HTERT RPE-1 (cell line): Measurements from ENCODE around the gene C19orf33.

Experiments
- in situ Hi-C: fragments of 300-500 bp; cut with MboI; formaldehyde crosslinking; loops from 4 replicates; pipeline ENCODE4 v1.14.3; 2020; ENCODE audit warnings: low sequenced_read_pairs

Gene C19orf33

DNA sequence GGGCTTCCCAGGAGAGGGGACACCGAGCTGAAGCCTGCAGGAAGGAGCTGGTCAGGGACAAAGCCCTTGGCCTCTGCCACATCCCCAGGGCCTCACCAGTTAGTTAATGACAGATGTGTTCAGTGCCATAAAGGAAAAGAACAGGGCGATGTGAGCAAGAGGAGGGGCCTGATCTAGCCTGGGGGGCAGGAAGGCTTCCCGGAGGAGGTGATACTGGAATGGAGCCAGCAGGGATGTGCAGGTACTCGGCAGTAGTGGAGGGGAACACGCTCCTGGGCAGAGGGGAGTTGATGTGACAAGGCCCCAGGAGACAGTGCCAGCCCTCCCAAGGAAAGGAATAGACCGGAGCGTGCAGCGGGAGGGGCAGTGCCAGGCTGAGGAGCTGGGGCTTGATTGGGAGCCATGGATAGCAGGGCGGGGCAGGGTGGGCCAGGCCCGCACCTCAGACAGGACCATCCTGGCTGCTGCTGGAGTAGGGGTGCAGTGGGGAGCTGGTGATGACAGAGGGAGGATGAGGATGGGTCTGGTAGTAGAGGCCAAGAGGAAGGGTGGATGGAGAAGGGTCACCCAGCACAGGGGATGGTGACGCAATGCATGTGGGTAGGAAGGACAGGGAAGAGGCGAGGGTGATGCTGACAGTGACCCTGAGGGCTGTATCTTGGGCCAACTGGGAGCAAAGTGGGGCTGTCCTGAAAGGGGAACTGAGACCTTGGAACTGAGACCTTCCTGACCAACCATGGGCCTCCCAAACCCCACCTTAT lies 4.1 kb downstream of the C19orf33 start:
- in situ Hi-C loops: no loop called here

DNA sequence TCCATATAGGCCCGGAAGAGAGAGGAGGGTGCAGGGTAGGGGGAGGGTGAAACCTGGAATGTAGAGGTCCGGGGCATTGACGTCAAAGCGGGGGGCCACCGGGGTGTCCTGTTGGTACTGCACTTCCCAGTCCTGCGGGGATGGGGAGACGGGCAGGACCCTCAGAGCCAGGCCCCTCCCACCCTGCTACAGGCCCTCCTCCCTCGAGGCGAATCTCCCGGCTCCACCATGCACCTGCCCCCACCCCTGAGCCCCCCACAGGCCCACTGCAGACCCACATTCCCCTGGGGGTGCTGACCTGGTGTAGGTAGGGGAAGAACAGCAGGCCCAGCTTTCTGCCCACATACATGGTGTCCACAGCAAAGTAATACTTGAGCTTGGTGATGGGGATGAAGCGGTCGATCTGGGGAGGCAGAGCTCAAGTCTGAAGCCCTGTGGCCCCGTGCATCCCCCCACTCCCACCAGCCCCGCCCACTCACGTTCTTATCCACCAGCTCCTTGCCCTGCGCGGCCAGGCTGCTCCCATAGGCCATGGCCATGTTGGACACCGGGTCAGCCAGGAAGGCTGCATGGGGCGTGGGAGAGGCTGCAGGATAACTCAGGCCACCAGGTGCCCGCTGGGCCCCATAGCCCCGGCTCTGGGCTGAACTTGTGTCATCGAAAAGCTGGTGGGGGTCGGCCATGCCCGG lies 5.0 kb downstream of the C19orf33 start:
- in situ Hi-C loops: no loop called here

DNA sequence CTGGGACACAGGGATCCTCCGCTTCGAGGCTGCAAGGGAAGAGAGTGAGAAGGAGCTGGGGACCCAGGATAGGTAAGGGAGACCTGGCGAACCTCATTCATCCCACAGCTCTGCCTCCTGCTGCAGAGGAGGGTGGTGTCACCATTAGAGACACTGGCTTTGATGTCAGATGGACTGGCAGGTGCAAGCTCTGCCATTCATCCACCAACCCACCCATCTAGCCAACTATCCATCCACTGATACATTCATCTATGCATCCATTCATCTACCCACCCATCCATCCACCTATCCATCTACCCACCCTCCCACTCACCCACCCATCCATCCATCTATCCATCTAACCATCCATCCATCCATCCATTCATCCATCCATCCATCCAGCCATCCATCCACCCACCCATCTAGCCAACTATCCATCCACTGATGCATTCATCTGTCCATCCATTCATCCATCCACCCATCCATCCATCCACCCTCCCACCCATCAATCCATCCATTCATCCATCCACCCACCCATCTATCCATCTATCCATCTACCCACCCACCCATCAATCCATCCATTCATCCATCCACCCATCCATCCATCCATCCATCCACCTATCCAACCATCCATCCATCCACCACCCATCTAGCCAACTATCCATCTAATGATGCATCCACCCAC lies 5.7 kb downstream of the C19orf33 start:
- in situ Hi-C loops: no loop called here

DNA sequence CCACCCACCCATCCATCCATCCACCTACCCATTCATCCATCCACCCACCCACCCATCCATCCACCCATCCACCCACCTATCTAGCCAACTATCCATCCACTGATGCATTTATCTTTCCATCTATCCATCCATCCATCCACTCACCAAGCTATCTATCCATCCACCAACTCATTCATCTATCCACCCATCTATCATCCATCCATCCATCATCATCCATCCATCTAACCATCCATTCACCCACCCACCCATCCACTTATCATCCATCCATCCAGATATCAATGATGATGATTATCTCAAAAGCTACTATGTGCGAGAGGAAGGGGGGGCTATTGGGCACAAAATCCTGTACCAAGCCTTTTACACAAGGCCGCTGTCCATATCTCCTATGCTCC lies 6.2 kb downstream of the C19orf33 start:
- in situ Hi-C loops: no loop called here

DNA sequence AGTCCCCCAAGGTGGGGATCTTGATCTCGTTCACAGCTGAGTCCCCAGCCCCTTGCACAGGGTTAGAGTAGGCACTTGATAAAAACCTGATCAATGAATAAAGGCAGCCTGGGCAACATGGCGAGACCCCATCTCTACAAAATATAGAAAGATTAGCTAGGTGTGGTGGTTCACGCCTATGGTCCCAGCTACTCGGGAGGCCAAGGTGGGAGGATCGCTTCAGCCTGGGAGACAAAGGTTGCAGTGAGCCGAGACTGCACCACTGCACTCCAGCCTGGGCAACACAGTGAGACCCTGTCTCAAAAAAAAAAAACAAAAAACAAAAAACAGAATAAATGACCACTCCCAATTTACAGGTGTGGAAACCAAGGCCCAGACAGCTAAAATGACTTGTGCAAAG lies 6.9 kb downstream of the C19orf33 start:
- in situ Hi-C loops: no loop called here

DNA sequence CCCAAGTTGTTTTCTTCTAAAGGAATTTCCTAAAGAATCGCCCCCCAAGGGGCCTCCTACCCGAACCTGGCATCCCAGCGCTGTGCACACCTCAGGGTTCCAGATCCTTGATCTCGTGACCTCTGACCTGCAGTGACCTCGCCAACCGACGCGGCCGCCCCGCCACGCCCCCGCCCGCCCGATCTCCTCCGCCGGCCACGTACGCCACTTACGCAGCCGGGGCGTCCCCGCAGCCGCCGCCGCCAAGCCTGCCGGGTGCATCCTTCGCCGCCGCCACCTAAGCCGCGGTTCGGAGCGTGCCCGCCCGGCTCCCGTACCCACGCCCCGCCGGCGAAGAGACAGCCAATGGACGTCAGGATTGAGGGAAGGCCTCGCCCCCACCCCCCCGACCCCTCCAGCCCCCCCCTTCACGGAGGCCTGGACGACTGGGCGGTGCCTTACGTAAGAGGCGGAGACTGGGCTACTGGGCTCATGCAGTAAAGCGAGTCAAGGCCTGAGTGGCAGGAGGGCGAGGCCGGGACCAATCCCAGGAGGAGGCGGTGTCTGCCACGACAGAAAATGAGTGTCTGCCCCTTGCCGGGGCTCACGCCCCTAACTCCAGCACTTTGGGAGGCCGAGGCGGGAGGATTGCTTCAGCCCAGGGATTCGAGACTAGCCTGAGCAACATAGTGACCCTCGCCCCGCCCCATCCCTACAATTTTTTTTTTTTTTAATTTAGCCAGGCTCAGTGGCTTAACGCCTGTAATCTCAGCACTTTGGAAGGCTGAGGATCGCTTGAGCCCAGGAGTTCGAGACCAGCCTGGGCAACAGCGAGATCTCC lies 11.8 kb downstream of the C19orf33 start, which contains the start of gene YIF1B:
Gene YIF1B (minus strand): TSS at position 291 of the 820 bp plus-strand sequence. CDS start 30 bp downstream, at position 261.
- in situ Hi-C loops: no loop called here

DNA sequence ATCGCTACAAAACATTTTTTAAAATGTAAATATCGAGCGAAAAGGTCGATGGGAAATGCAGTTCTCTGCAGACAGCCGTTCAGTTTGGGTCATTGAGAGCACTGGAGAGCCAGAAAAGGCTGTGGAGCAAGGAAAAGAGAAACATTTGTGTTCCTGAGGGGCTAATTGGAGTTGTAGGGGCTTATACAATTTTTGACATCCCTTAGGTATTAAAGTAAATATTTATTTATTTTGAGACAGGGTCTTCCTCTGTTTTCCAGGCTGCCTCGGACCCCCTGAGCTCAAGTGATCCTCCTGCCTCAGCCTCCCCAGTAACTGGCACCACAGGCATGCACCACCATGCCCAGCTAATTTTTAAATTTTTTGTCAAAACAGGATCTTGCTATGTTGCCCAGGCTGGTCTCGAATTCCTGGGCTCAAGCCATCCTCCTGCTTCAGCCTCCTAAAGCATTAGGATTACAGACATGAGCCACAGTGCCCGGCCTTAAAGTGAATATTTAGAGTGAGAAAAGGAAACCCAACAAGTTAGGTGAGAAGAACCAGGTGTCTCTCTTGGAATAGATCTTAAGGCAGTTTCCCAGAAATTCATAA lies 12.5 kb downstream of the C19orf33 start:
- in situ Hi-C loops: no loop called here

DNA sequence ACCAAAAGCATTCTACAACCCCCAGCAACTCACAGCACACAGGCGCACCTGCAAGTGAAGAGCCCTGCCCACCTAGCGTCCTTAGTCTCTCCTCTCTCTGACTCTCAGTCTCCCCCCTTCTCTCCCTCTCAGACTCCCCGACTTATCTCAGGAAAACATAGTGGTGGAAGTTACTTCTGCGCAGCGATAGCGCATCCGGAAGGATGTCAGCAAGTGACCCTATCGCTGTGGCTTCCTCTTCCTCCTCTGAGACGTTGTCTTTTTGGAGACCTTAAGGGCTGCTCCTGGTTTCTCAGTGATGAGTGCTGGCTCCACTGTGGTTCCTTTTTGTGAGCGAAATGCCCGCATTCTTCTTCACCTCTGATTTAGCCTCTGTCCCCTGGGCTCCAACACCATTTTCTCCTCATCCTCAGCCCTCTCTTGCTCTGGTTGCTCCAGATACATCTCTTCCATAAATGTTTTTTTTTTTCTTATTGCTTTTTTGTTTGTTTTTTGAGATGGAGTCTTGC lies 13.1 kb downstream of the C19orf33 start:
- in situ Hi-C loops: no loop called here

DNA sequence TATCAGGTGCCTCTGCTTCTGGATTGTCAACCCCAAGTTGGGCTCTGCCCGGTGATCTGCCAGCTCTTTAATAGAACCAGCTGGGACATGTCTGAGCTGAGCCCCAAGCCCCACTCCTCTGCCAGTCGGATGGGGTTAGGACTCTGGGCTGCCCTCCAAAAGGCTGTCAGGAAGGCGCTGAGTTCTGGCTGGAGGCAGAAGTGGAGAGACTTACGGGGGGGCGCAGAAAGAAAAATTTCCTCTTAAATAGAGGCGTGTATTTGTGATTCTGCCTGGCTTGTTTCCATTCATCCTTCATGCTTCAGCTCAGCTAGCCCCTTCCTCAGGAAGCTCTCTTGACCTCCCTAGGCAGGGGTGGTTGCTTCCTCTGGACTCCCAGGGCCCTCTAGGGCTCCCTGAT lies 14.6 kb downstream of the C19orf33 start:
- in situ Hi-C loops: no loop called here

DNA sequence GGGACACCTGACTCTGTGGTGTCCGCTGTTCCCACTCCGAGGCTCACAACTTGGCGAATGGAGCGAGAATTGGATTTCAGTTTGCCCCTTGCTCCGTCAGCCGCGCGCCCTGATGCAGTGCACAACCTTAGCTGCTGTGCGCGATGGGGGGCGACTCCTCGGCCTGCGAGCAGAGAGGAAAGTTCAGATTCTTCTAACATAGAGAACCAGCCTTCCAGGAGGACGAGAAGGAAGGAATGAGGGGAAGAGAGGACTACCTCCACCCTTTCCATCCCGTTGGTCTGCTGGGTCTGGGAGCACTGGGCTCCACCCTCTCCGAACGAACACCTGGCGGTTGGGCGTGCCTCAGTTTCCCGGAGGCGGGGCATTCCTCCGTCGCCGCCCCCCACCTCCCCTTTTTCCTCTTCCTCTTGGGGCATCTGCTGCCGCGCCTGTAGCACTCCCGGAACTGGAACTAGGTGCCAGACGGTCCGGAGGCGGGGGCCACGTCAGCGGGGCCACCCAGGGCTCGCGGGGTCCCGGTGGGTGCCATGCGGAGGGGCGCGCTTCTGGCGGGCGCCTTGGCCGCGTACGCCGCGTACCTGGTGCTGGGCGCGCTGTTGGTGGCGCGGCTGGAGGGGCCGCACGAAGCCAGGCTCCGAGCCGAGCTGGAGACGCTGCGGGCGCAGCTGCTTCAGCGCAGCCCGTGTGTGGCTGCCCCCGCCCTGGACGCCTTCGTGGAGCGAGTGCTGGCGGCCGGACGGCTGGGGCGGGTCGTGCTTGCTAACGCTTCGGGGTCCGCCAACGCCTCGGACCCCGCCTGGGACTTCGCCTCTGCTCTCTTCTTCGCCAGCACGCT lies 15.6 kb downstream of the C19orf33 start, which contains the start of gene KCNK6:
Gene KCNK6 (plus strand): TSS at position 425 of the 838 bp plus-strand sequence. CDS start 106 bp downstream, at position 531.
- in situ Hi-C loops: no loop called here

DNA sequence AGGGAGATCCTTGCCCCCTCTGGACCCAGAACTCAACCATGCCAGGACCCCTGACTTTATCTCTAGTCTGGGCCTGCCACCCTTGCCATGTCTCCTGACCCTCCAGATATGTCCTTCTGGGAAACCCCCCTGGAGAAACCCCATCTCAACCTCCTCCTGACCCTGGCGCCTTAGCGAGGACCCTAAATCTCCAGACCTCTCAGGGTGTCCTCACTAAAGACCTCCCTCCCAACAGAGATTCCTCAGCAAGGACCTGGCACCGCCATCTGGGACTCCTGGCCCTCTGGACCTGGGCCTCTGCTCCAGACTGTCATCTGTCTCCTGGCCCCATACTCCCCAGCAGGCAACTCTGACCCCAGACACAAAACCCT lies 16.9 kb downstream of the C19orf33 start:
- in situ Hi-C loops: no loop called here

DNA sequence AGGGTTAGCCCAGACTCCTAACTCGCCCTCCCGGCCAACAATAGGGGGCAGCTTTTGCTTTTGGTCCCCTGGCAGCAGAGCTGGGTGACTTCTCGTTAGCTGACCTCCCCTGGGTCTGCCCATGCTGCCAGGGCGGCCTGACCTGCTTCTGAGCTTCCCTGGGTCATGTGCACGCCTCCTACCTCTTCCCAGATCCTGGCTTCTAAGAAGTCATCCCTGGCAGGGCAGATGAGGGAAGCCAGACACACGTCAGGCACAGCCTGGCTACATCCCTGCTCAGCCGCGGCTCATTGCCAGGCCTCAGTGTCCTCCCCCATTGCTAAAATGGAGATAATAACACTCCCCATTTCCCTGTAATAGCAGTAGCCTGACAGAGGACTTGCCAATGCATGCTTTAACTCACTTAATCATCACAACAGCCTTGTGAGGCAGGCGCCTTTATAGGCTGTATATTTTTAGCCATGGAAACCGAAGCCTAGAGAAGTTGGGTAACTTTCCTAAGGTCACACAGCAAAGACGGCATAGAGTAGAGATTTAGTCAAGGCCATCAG lies 17.7 kb downstream of the C19orf33 start:
- in situ Hi-C loops: no loop called here

DNA sequence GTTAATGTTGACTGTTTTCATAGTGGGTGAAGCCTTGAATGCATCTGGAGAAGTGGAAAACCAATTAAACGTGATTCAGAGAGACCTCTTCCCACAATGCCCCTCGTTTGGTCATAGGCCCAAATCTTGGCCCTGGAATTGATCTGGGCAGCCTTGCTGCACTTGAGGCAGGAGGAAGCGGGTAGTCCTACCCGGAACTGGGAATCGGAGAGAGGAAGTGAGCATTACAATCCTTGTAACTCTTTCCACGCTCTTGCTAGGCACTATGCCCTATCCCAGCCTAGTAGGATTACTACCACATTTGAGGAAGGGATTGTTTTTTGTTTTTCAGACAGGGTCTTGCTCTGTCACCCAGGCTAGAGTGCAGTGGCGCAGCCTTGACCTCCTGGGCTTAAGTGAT lies 19.2 kb downstream of the C19orf33 start:
- in situ Hi-C loops: no loop called here

DNA sequence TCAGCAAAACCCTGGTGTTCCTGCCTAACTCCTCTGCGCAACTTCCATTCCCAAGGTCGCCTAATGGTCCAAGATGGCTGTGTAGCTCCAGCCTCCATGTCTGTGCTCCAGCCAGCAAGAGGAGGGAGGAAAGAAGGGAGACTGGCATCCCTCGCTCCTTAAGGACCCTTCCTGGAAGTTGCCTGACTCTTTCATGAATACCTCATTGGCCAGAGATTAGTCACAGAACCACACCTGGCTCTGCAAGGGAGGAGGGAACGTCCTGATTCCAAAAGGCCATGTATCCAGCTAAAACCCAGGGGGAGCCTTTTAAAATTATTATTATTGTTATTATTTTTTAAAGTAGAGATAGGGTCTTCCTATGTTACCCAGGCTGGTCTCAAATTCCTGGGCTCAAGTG lies 20.4 kb downstream of the C19orf33 start:
- in situ Hi-C loops: no loop called here

DNA sequence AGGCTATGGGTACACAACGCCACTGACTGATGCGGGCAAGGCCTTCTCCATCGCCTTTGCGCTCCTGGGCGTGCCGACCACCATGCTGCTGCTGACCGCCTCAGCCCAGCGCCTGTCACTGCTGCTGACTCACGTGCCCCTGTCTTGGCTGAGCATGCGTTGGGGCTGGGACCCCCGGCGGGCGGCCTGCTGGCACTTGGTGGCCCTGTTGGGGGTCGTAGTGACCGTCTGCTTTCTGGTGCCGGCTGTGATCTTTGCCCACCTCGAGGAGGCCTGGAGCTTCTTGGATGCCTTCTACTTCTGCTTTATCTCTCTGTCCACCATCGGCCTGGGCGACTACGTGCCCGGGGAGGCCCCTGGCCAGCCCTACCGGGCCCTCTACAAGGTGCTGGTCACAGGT lies 22.5 kb downstream of the C19orf33 start:
- in situ Hi-C loops: no loop called here

DNA sequence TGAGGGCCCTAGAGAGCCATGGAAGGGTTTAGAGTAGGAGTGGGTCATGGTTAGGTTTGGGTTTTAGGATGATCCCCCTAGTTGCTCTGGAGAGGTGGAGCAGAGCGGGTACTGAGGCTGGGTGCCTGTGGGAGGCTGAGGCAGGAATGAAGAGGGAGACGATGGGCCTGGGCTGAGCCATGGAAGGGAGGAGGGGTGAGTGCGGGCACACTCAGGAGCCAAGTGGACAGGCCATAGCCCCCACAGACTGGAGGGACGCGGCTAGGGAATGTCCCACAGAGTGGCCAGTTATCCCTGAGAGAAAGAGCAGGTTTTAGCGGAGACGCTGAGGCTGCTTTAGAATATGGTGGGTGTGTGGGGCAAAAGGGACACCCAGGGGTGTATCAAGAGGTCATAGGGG lies 25.6 kb downstream of the C19orf33 start:
- in situ Hi-C loops: no loop called here

DNA sequence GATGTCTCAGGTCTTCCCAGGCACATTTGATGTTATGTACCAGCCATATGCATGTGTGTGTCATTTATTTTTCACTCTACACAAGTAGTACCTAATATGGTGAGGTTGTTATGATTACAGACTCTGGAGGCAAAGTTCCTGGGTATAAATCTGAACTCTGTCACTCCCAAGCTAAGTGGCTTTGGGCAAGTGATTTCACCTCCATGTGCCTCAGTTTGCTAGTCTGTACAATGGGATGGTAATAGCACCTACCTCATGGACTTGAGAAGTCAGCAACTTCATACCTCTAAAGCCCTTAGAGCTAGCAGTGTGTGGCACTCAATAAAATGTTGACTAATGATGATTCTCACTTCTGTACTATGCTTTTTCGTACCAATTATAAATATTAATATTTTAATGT lies 27.7 kb downstream of the C19orf33 start:
- in situ Hi-C loops: no loop called here

DNA sequence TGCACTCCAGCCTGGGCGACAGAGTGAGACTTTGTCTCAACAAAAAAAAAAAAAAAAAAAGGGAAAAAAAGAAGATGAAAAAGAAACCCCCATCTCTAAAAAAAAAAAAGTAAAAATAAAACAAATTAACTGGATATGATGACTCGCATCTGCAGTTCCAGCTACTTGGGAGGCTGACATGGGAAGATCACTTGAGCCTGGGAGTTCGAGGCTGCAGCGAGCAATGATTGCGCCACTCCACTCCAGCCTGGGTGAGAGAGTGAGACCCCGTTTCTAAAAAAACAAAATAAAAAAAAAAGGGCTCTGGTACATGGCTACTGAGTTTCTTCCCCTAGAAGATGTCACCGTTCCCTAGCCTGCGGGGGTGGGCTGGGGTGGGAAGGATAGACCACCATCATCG lies 29.2 kb downstream of the C19orf33 start:
- in situ Hi-C loops: no loop called here

DNA sequence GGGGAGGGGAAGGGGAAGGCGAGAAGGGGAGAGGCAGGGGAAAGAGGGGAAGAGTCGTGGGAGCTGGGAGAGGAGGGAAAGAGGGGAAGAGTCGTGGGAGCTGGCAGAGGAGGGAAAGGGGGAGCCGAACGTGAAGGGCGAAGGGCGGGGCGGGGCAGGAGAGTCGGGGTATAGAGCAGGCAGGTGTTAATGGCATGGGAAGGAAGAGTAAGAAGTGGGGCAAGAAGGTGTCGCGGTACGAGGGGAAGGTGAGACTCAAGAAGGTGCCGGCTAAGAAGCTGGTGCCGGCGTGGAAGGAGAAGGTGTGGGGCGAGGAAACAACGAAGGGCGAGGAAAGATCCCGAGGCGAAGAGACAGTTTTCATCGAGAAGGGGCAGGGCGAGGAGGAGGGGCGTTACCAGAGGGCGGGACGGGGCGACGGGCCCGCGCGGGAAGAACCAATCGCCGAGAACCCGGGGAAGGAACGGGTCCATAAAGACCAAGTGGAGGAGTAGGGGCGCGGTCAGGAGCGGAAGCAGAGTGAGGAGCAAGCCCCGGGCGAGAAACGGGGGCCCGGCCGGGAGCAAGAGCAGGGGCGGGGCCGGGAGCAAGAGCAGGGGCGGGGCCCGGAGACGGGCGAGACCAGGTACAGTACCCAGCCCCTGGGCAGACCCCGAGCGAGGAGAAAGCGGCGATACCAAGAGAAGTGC lies 32.0 kb downstream of the C19orf33 start:
- in situ Hi-C loops: no loop called here
